GM12801 (cell line): Measurements from ENCODE around the gene C1orf74.
A peak's percentile ranks its signal among the peaks of the same experiment; 100 is the strongest.

ENCODE experiments used
- TF ChIP-seq, protein P1 (sequence below): IDR thresholded peaks from one replicate; pipeline ENCODE4 v1.5.1; 2011; ENCODE audit warnings: control low read depth; ENCODE audit not compliant: insufficient read length; ENCODE audit errors: extremely low read depth

Gene C1orf74

DNA sequence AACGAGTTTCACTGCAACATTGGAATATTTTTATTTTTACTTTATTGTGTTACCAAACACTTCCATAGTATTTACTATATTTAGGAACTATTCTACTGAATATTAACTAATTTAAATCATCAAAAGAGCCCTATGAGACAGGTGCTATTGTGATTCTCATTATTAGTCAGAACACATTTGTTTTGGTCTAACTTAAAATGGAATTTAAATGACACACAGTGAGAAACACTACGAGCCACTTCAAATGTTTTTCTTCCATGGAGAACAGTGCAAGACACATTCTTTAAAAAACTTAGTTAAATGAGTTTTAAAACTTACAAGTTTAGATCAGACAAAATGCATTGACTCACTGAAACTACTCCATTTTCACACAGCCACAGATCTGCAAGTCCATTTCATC lies 35.2 kb downstream of the C1orf74 start:
- TF ChIP-seq, protein P1, sequence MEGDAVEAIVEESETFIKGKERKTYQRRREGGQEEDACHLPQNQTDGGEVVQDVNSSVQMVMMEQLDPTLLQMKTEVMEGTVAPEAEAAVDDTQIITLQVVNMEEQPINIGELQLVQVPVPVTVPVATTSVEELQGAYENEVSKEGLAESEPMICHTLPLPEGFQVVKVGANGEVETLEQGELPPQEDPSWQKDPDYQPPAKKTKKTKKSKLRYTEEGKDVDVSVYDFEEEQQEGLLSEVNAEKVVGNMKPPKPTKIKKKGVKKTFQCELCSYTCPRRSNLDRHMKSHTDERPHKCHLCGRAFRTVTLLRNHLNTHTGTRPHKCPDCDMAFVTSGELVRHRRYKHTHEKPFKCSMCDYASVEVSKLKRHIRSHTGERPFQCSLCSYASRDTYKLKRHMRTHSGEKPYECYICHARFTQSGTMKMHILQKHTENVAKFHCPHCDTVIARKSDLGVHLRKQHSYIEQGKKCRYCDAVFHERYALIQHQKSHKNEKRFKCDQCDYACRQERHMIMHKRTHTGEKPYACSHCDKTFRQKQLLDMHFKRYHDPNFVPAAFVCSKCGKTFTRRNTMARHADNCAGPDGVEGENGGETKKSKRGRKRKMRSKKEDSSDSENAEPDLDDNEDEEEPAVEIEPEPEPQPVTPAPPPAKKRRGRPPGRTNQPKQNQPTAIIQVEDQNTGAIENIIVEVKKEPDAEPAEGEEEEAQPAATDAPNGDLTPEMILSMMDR, result no peak

DNA sequence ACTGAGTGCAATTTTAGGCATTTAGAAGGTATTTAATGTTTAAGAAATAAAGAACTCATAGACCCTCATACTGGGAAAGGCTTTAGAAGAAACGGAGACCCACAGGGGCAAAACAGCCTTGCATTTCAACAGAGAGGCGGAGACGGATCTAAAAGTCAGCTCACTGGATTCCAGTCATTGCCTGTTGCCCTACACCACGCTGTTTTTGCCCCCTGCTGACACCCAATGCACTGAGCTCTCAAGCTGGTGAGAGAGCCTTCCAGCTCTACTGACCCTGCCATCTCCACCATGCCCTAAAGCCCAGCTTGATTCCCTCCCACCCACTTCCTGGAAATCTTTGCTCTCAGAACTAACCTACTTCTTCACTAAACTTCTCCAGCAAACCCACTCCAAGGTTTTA lies 35.7 kb downstream of the C1orf74 start:
- TF ChIP-seq, protein P1, result no peak

DNA sequence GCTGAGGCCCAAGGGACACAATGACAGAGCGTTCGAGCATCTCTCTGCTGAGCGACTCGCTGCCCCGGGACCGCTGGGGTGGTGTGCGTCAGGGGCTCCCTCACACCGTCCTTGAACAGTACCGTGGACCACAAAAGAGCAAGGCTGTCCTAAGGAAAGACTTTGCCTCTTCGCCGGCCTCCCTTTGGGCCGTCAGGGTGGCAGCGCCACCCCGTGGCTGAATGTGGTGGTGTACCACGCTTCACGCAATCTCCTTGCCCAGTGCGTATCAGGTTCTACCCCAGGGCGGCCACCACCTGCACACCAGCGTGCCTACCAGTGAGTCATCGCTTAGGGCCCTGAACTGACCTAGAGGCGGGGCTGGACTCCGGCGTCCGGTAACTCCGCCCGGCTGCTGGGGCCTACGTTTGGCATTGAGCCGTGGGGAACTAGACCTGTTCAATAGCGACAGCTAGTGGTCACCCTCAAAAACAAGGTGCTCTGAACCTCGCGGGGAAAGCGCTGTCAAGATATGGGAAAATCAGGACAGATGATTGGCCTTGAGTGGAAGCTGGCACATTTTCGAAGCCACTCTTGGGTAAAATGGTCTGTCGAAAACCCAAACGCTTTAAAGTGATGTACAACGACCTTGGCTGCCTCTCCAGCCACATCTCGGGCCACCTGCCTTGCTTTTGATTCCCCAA lies 36.6 kb downstream of the C1orf74 start:
- TF ChIP-seq, protein P1, result peak; percentile 4

DNA sequence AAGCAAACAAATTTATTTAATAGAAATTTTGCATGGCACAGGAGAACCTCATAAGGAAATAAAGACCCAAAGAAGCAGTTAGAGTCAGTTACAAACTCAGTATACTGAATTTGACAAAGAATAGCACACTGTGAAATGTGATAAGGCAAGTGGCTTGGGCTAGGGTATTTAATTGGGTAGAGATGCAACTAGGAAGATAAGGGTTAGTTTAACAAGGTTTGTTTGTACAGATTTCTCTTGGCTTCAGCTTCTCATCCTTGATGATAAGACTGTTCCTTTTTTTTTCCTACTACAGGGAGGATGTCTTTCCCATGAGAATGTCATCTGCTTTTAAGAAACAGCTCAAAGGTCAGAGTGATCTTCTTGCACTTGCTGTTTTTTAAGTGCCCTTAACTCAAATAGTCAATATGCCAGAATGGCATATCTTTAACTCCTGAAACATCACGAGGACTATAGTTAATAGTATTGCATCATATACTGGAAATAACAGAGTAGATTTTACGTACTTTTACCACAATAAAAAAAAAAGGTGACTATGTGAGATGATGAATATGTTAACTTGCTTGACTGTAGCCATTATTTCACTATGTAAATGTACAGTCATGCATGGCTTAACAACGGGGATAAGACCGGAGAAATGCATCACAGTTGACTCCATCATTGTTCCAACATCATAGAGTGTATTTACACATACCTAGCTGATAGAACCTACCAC lies 37.8 kb downstream of the C1orf74 start:
- TF ChIP-seq, protein P1, result no peak

DNA sequence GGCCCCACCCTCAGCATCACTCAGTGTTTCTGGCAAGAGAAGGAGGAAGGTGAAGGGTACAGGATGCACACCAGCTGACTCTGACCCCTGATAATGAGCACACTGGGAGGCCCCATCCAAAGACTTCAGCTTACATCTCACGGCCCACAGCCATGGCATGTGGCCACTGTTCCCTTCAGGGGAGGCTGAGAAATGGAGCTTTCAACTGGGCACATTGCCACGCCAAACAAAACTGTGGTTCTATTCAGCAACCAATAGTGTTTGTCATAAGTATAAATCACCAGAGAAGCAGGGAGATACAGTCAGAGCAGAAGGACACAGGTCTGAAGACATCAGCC lies 41.2 kb downstream of the C1orf74 start:
- TF ChIP-seq, protein P1, result no peak

DNA sequence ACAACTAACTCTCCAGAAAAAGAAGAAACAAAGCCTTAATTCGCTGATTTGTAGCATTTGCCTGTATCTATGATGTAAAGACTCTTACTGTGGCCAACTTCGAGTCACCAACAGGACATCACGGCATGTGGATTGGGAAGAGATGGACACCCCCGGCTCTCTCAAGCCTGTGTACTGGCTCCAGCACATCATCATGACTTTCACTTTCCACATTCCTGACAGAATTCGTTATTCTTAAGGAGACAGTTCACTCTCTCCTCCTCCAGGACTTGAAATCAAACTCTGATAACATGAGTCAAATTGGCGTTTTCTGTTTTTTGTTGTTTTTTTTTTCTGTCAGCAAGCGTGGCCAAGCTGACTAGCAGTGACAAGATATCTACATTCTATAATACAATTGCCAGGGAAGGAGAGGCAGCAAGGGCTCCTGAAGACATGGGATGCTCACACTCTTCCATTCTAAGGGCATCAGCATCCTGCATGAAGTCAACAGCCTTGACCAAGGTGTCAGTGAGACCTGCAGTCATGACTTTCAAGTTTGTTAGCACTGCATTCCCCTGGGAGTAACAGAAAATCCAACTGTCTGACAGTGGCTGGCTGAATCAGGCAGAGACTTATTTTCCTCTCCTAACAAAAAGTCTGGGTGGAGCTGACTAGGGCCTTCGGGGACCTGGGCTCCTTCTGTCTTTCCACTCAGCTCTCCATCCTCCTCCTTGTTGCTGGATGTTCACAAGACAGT lies 41.8 kb downstream of the C1orf74 start:
- TF ChIP-seq, protein P1, result no peak

DNA sequence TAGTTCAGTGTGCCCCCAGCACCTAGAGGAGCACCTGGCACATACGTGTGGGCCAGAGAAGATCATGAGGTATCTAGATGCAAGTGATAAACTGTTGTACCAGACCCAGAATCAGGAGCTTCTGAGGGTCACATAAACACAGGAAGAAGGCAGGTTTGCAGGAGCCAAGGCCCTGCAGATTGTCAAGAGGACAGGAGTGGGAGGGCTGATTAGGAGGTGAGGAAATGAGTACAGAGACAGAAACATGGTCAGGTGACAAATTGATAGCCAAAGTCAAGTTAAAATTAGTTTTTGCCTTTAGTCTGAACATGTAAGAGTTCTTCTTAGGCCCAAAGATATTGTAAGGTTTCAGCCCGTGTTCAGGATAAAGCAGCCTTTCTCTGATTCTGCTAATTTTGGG lies 42.5 kb downstream of the C1orf74 start:
- TF ChIP-seq, protein P1, result no peak
